ENCODE results near the gene BCAS1. TPM values are rescaled to one million over a fixed set of nuclear protein-coding genes. Genes with fewer than 3 reads are reported as not detected.

The BCAS1 gene
- total RNA-seq, 4 donors from 2014 or later, result 0.29 to 0.83 TPM; not detected in 2

DNA sequence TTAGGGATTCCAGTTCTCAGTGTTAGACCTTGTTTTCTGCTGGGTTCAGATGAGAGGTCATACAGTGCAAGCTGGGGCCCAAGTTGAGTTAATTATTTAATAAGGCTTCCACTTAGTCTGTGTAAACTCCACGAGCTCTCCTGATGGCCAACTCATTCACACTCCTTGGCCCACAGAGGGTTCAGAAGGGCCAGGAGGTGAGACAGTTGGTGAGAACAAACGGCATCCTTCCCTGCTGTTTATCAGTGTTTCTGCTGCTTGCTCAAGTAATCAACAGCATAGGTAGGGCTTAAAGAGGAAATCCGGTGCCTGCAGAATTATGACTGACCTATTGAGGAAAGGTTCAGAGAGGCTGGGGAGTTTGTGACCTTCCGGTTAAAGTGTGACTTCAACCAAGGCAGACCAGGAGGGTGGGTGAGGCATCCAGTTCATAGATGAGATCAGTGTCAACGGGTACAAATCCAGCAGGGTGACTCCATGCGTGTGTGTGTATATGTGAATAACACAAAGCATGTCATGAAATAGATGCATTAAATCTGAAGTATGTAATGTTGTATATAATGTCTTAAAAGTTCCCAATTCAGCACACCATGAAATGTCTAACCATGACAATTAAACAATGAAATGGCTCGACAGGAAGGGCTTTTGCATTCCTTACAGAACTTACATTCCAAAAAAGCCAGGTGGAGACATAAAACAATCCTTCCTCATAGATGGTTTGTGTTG, 37.4 kb upstream of the BCAS1 start:
- Histone ChIP-seq H3K36me3 (no peaks in the 10 kb centered on the region), H3K9me3 (no peaks in the 10 kb centered on the region), H3K27ac (no peak overlapping the region), H3K27me3 (no peaks in the 10 kb centered on the region), H3K4me1 (no peaks in the 10 kb centered on the region), H3K4me3 (no peak overlapping the region)
- no peak for TF ChIP-seq POLR2A (IDR thresholded peaks at IDR 0.05)
- TF ChIP-seq, protein P1, sequence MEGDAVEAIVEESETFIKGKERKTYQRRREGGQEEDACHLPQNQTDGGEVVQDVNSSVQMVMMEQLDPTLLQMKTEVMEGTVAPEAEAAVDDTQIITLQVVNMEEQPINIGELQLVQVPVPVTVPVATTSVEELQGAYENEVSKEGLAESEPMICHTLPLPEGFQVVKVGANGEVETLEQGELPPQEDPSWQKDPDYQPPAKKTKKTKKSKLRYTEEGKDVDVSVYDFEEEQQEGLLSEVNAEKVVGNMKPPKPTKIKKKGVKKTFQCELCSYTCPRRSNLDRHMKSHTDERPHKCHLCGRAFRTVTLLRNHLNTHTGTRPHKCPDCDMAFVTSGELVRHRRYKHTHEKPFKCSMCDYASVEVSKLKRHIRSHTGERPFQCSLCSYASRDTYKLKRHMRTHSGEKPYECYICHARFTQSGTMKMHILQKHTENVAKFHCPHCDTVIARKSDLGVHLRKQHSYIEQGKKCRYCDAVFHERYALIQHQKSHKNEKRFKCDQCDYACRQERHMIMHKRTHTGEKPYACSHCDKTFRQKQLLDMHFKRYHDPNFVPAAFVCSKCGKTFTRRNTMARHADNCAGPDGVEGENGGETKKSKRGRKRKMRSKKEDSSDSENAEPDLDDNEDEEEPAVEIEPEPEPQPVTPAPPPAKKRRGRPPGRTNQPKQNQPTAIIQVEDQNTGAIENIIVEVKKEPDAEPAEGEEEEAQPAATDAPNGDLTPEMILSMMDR (IDR thresholded peaks at IDR 0.05), result no peak
- DNase-seq, result no peak
- intact Hi-C loops (cut with DNase I; ENCODE audit: low total_unique reads), result no loop called here

DNA sequence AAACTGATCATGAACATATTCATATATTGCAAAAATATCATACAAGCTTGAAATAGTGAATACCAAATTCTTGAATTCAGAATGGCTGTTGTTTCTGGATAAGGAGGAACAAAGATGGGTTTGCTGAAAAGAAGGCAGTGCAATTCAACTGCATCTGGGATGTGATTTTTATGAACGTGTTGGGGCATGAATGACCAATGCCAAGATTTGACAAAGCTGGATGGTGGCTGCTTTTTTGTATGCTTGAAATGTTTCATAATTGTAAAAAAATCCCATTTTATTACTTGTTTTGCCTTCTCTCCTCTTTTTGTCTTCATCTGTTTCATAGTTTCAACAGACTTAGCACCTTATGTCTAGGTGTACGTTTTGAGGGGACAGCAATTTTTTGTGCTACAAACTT, 36.8 kb upstream of the BCAS1 start:
- Histone ChIP-seq H3K36me3 (no peaks in the 10 kb centered on the region), H3K27me3 (no peaks in the 10 kb centered on the region), H3K4me1 (no peaks in the 10 kb centered on the region), H3K4me3 (no peak overlapping the region), H3K27ac (no peak overlapping the region), H3K9me3 (no peaks in the 10 kb centered on the region)
- TF ChIP-seq POLR2A (IDR thresholded peaks at IDR 0.05), result no peak
- TF ChIP-seq, protein P1 (IDR thresholded peaks at IDR 0.05), result no peak
- no peak for DNase-seq
- intact Hi-C loops (cut with DNase I; ENCODE audit: low total_unique reads), result no loop called here

DNA sequence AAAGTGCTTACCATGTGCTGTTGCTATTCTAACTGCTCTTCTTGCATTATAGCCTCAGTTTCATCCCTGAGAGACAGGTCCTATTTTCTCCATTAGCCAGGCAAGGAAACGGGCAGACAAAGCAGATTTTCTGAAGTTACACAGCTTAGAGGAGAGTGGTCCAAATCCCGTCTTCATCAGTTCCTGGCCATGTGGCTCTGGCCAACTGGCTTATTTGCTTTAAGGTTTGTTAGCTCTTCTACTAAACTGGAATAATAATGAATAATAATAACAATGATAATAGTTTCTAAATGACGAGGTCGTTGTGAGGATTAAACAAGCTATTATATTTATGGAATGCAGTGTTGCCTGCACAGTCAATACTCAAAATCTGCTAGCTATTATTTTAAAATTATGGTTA, 35.8 kb upstream of the BCAS1 start:
- TF ChIP-seq, protein P1 (IDR thresholded peaks at IDR 0.05), result no peak
- no peak for TF ChIP-seq POLR2A (IDR thresholded peaks at IDR 0.05)
- Histone ChIP-seq H3K9me3 (no peaks in the 10 kb centered on the region), H3K4me1 (no peaks in the 10 kb centered on the region), H3K4me3 (no peak overlapping the region), H3K27ac (no peak overlapping the region), H3K27me3 (no peaks in the 10 kb centered on the region), H3K36me3 (no peaks in the 10 kb centered on the region)
- intact Hi-C loops (cut with DNase I; ENCODE audit: low total_unique reads), result no loop called here
- DNase-seq, result no peak

DNA sequence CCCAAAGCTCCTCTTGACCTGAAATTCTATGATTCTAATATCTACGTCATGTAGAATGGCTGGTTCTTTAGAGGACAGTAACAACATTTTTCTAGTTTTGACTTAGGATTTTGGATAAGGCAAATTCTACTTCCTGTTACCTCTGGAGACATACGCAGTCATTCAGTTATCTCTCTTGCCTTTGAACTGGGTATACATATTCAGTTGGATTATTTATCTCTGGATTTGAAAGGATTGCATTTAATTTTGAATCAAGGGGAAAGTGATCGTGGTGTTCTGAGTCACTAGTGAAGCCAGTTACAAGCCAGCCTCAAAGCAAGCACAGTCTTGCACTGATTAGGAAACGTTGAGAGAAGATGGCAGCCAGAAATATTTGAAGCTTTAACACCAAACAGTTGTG, 35.3 kb upstream of the BCAS1 start:
- Histone ChIP-seq H3K4me3 (no peak overlapping the region), H3K4me1 (no peaks in the 10 kb centered on the region), H3K9me3 (no peaks in the 10 kb centered on the region), H3K27ac (no peak overlapping the region), H3K27me3 (no peaks in the 10 kb centered on the region), H3K36me3 (no peaks in the 10 kb centered on the region)
- intact Hi-C loops (cut with DNase I; ENCODE audit: low total_unique reads), result no loop called here
- DNase-seq, result no peak
- TF ChIP-seq, protein P1 (IDR thresholded peaks at IDR 0.05), result no peak
- no peak for TF ChIP-seq POLR2A (IDR thresholded peaks at IDR 0.05)

DNA sequence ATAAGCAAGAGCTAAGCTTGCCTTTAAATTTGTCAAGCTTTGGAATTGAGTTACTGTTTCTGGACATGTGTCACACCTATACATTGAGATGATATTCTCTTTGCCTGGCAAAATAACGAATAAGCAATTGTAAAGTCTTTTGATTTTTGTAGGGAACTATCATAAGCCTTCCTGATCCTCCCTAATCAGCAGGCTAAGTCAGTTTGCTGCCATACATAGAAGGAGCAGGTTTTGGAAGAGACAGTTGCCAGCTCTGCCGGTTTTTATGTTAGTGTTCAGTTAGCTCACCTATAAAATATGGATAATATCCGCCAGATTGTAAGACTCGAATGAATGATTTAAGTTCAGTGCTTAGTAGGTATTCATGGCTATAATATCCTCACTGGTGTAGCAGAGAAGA, 34.4 kb upstream of the BCAS1 start:
- DNase-seq, result no peak
- no peaks in the 10 kb centered on the region for H3K9me3 ChIP-seq
- no peak overlapping the region for H3K27ac ChIP-seq
- TF ChIP-seq, protein P1 (IDR thresholded peaks at IDR 0.05), result no peak
- TF ChIP-seq POLR2A (IDR thresholded peaks at IDR 0.05), result no peak
- no peak overlapping the region for H3K4me3 ChIP-seq
- intact Hi-C loops (cut with DNase I; ENCODE audit: low total_unique reads), result no loop called here
- H3K27me3 ChIP-seq, result no peaks in the 10 kb centered on the region
- no peaks in the 10 kb centered on the region for H3K36me3 ChIP-seq
- H3K4me1 ChIP-seq, result no peaks in the 10 kb centered on the region
